Body of pancreas (tissue), 4 donors: ENCODE measurements around the gene PARS2. TPM values are rescaled to one million over a fixed set of nuclear protein-coding genes. Genes with fewer than 3 reads are reported as not detected.

Experiments
- ATAC-seq: fragments of 150-250 bp; one replicate; pipeline ENCODE4 v1.9.1; 2016
- DNase-seq, 4 donors: peaks; one replicate each; pipeline ENCODE4 v3.0.0-alpha.2; 2019
- H3K27ac ChIP-seq, 4 donors: fragments of 200-600 bp; sonication (generic); 1 replicate in 3 of 4; 2 replicates in 1 of 4; pipeline versions ENCODE4 v1.5.1 to v1.6.1; 2016 to 2019; ENCODE audit warnings: mild to moderate bottlenecking in 1 of 4, mixed read lengths in 1 of 4, moderate library complexity in 1 of 4
- H3K27me3 ChIP-seq, 2 donors: fragments of 200-600 bp; sonication (generic); one replicate each; pipeline ENCODE4 v1.6.0; 2016; ENCODE audit warnings: mild to moderate bottlenecking in 1 of 2
- H3K36me3 ChIP-seq, 2 donors: fragments of 200-600 bp; sonication (generic); replicated peaks in 1 of 2; 2 replicates each; pipeline ENCODE4 v1.5.1; 2016; ENCODE audit warnings: low read depth in 2 of 2; ENCODE audit not compliant: insufficient read depth in 1 of 2
- H3K4me1 ChIP-seq: fragments of 200-600 bp; sonication (generic); one replicate; pipeline ENCODE4 v1.6.0; 2016
- H3K4me3 ChIP-seq, 2 donors: fragments of 200-600 bp; sonication (generic); 1 replicate in 1 of 2; 2 replicates in 1 of 2; pipeline ENCODE4 v1.5.1; 2016 to 2019
- H3K9me3 ChIP-seq, 3 donors: fragments of 200-600 bp; sonication (generic); 1 replicate in 2 of 3; 2 replicates in 1 of 3; pipeline ENCODE4 v1.5.1; 2016
- POLR2A ChIP-seq, 3 donors: fragments of 450-650 bp; IDR thresholded peaks; one replicate each; pipeline ENCODE4 v1.6.1; 2016; ENCODE audit warnings: antibody characterized with exemption in 3 of 3, mild to moderate bottlenecking in 2 of 3
- WGBS, 2 donors: methylation state at CpG; one replicate each; pipeline ENCODE4 v1.1.5; 2017; 5-methylcytosine and 5-hydroxymethylcytosine counted together
- intact Hi-C: fragments of 100-400 bp; cut with DNase I; formaldehyde crosslinking; loops from one replicate; pipeline ENCODE4 v1.15.1; 2023
- total RNA-seq, 2 donors: library from RNA; depleted of rRNA; stranded (reverse); fragments of >200 nt; gene quantifications; one replicate each; pipeline ENCODE4 v1.1.0, GENCODE V29; 2016
- TF ChIP-seq, protein P1 (sequence below), 7 experiments: fragments of 450-650 bp in 4 of 7; fragments of 200-600 bp in 3 of 7; sonication (generic) in 3 of 7; IDR thresholded peaks; one replicate each; pipeline ENCODE4 v1.5.1; 2016 to 2019; ENCODE audit warnings: antibody characterized with exemption in 7 of 7

Gene PARS2
- total RNA-seq, 2 donors from 2014 or later: 0.66 to 2.3 TPM

DNA sequence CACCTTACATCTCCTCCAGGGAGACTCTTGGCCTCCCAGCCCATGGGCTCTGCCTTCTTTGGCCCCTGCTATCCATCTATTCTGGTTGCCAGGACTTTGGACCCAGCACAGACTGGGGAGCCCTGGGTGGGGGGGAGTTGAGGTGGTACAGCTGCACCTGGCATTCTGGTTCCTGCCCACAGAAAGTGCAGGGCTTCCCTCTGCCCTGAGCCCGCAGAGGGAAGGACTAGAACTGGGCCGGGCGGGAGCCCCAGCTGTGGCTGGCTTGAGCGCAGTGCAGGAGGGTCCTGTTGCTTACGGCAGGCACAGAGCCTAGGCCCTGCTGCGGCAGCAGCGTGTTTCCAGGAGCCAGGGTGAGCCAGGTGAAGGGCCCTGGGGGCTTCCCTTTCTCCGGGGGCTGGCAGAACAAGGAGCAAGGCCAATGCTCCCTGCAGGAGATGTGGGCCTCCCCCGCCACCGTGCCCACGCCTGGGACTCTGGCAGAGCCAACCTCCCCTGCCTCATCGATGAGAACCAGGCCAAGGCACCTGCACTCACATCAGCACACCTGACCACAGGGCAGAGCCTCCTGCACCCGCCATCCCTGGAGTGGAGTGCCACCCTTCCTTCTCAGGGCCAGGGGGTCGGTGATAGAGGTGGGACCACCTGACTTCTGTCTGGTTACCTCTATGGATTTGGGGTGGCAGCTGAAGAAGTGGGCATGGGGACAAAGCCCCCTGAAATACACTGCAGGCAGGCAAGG, 16.1 kb downstream of the PARS2 start:
- WGBS, 2 donors: 70 to 81% methylated on average over 3 to 14 of the region's 14 CpGs
- Histone ChIP-seq H3K27me3 (no peaks in the 10 kb centered on the region), H3K36me3 (no peaks in the 10 kb centered on the region), H3K9me3 (no peaks in the 10 kb centered on the region), H3K4me1 (no peaks in the 10 kb centered on the region), H3K4me3 (no peak overlapping the region), H3K27ac (no peak overlapping the region)
- DNase-seq: no peak
- no peak for ATAC-seq
- no peak for TF ChIP-seq POLR2A (IDR thresholded peaks at IDR 0.05)
- TF ChIP-seq, protein P1, sequence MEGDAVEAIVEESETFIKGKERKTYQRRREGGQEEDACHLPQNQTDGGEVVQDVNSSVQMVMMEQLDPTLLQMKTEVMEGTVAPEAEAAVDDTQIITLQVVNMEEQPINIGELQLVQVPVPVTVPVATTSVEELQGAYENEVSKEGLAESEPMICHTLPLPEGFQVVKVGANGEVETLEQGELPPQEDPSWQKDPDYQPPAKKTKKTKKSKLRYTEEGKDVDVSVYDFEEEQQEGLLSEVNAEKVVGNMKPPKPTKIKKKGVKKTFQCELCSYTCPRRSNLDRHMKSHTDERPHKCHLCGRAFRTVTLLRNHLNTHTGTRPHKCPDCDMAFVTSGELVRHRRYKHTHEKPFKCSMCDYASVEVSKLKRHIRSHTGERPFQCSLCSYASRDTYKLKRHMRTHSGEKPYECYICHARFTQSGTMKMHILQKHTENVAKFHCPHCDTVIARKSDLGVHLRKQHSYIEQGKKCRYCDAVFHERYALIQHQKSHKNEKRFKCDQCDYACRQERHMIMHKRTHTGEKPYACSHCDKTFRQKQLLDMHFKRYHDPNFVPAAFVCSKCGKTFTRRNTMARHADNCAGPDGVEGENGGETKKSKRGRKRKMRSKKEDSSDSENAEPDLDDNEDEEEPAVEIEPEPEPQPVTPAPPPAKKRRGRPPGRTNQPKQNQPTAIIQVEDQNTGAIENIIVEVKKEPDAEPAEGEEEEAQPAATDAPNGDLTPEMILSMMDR (IDR thresholded peaks at IDR 0.05): no peak
- intact Hi-C loops: no loop called here

DNA sequence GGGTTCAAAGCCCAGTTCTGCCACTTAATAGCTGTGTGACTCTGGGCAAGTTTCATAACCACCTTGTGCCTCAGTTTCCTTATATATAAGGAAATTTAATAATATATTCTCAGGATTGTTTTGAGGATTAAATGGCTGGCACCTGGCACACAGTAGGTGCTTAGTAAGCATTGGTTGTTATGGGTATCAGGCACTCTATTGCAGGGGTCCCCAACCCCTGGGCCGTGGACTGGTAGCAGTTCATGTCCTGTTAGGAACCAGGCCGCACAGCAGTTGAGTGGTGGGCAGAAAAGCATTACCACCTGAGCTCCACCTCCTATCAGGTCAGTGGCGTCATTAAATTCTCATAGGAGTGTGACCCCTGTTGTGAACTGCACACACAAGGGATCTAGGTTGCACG, 18.5 kb downstream of the PARS2 start:
- Histone ChIP-seq H3K27ac (no peak overlapping the region), H3K36me3 (peaks cover 0 to 2% of the 10 kb centered on the region in 2 donors), H3K9me3 (no peaks in the 10 kb centered on the region), H3K4me1 (no peaks in the 10 kb centered on the region), H3K27me3 (no peaks in the 10 kb centered on the region), H3K4me3 (no peak overlapping the region)
- TF ChIP-seq, protein P1 (IDR thresholded peaks at IDR 0.05): no peak
- no peak for TF ChIP-seq POLR2A (IDR thresholded peaks at IDR 0.05)
- no peak for ATAC-seq
- DNase-seq: no peak
- 95 to 97% methylated on average over 3 to 4 of the region's 4 CpGs for WGBS, 2 donors
- intact Hi-C loops: no loop called here

DNA sequence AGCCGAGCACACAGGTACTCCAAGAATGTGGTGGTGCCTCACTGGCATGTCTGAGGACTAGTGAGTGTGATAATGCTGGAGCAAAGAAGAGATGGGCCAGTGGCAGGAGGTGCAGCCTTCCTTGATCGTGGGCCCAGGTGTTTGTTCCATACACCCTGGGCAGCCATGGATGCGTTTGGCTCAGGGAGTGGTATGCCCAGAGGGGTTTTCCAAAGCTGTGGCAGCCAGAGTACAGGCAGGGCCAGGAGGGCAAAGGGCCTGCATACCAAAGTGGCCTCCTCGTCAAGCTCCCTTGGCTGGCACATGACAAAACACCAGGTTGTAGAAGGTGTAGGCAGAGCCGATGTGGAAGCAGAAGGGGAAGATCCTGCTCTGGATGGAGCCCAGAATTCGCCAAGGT, 19.0 kb downstream of the PARS2 start:
- WGBS, 2 donors: 83 to 87% methylated on average over 5 to 6 of the region's 6 CpGs
- H3K4me3 ChIP-seq: no peak overlapping the region
- intact Hi-C loops: no loop called here
- peaks cover 0 to 2% of the 10 kb centered on the region in 2 donors for H3K36me3 ChIP-seq
- no peak for DNase-seq
- H3K4me1 ChIP-seq: no peaks in the 10 kb centered on the region
- H3K9me3 ChIP-seq: no peaks in the 10 kb centered on the region
- H3K27ac ChIP-seq: no peak overlapping the region
- H3K27me3 ChIP-seq: no peaks in the 10 kb centered on the region
- TF ChIP-seq, protein P1 (IDR thresholded peaks at IDR 0.05): no peak
- no peak for TF ChIP-seq POLR2A (IDR thresholded peaks at IDR 0.05)
- ATAC-seq: no peak

DNA sequence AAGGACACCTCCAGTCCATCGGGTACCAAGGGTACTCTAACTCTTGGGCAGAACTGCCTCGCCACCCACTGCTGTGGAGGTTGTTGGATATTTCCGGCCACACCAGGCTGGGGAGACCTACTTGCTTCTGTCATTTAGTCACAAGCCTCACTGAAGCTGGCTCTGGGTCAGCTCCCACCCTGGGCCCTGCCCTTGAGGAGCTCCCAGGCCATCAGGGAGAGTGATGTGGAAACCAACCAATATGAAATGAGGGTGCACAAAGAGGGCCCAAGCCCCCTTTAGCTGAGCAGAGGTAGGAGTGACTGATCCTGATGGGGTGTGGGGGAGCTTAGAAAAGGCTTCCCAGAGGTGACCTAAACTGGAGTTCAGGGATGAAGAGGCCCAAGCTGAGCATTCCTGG, 19.6 kb downstream of the PARS2 start:
- no peak for ATAC-seq
- 84 to 89% methylated on average over 3 of the region's 3 CpGs for WGBS, 2 donors
- intact Hi-C loops: no loop called here
- TF ChIP-seq POLR2A (IDR thresholded peaks at IDR 0.05): no peak
- TF ChIP-seq, protein P1 (IDR thresholded peaks at IDR 0.05): no peak
- H3K27me3 ChIP-seq: no peaks in the 10 kb centered on the region
- no peaks in the 10 kb centered on the region for H3K9me3 ChIP-seq
- no peak overlapping the region for H3K27ac ChIP-seq
- peaks cover 0 to 4% of the 10 kb centered on the region in 2 donors for H3K36me3 ChIP-seq
- DNase-seq: no peak
- H3K4me3 ChIP-seq: no peak overlapping the region
- H3K4me1 ChIP-seq: no peaks in the 10 kb centered on the region
